Neural progenitor cell (in vitro differentiated cells): ENCODE measurements around the gene HLA-DMB. TPM values are rescaled to one million over a fixed set of nuclear protein-coding genes. Genes with fewer than 3 reads are reported as not detected.

Experiments used
- DNase-seq: peaks from one replicate; pipeline ENCODE4 v3.0.0-alpha.2; 2016; ENCODE audit warnings: low spot score
- H2AFZ ChIP-seq: fragments of 200-600 bp; sonication (generic); replicated peaks from 2 replicates; pipeline ENCODE4 v1.6.1; 2016; ENCODE audit warnings: antibody characterized with exemption
- H3F3A ChIP-seq: fragments of 200-600 bp; sonication (generic); 2 replicates; pipeline ENCODE4 v1.6.1; 2016; ENCODE audit warnings: antibody characterized with exemption, low read depth
- H3K27ac ChIP-seq: fragments of 200-600 bp; sonication (generic); 2 replicates; pipeline ENCODE4 v1.5.1; 2016; ENCODE audit warnings: mild to moderate bottlenecking
- H3K27me3 ChIP-seq: fragments of 200-600 bp; sonication (generic); 2 replicates; pipeline ENCODE4 v1.6.1; 2016; ENCODE audit warnings: mild to moderate bottlenecking, moderate library complexity
- H3K36me3 ChIP-seq: fragments of 200-600 bp; sonication (generic); 2 replicates; pipeline ENCODE4 v1.5.1; 2016
- H3K4me1 ChIP-seq: fragments of 200-600 bp; sonication (generic); 2 replicates; pipeline ENCODE4 v1.6.1; 2016; ENCODE audit warnings: mixed run types
- H3K4me2 ChIP-seq: fragments of 200-600 bp; sonication (generic); 2 replicates; pipeline ENCODE4 v1.6.1; 2016
- H3K4me3 ChIP-seq: fragments of 200-600 bp; sonication (generic); 2 replicates; pipeline ENCODE4 v1.5.1; 2016
- H3K79me2 ChIP-seq: fragments of 200-600 bp; sonication (generic); 2 replicates; pipeline ENCODE4 v1.6.1; 2016; ENCODE audit warnings: low read depth
- H3K9ac ChIP-seq: fragments of 200-600 bp; sonication (generic); 2 replicates; pipeline ENCODE4 v1.6.1; 2016
- H3K9me3 ChIP-seq: fragments of 200-600 bp; sonication (generic); 2 replicates; pipeline ENCODE4 v1.5.1; 2016; ENCODE audit warnings: low read depth
- H4K20me1 ChIP-seq: fragments of 200-600 bp; sonication (generic); 2 replicates; pipeline ENCODE4 v1.6.1; 2016; ENCODE audit warnings: low read depth
- H3K27ac Mint-ChIP-seq: 3 replicates; pipeline ENCODE4 v1.8.0; 2021; ENCODE audit warnings: mixed read lengths
- H3K27me3 Mint-ChIP-seq: 2 replicates; pipeline ENCODE4 v1.8.0; 2022; ENCODE audit warnings: low read depth, mild to moderate bottlenecking, inconsistent platforms, moderate library complexity, mixed read lengths; ENCODE audit not compliant: insufficient read depth
- H3K36me3 Mint-ChIP-seq: 3 replicates; pipeline ENCODE4 v1.8.0; 2021; ENCODE audit warnings: mixed read lengths
- H3K4me1 Mint-ChIP-seq: 3 replicates; pipeline ENCODE4 v1.8.0; 2021; ENCODE audit warnings: mixed read lengths
- H3K4me3 Mint-ChIP-seq: 3 replicates; pipeline ENCODE4 v1.8.0; 2021; ENCODE audit warnings: mild to moderate bottlenecking, moderate library complexity, mixed read lengths
- H3K9me3 Mint-ChIP-seq: 3 replicates; pipeline ENCODE4 v1.8.0; 2020; ENCODE audit warnings: mixed read lengths
- EZH2 ChIP-seq: fragments of 200-600 bp; sonication (generic); IDR thresholded peaks from 2 replicates; pipeline ENCODE4 v1.6.1; 2017; ENCODE audit warnings: antibody characterized with exemption, mild to moderate bottlenecking, moderate library complexity
- EZH2phosphoT487 ChIP-seq: fragments of 200-600 bp; sonication (generic); IDR thresholded peaks from 2 replicates; pipeline ENCODE4 v1.6.1; 2017; ENCODE audit warnings: antibody characterized with exemption
- total RNA-seq: library from RNA; depleted of rRNA; stranded (reverse); fragments of >200 nt; gene quantifications from 2 replicates; pipeline ENCODE4 v1.2.3, GENCODE V29; 2015; ENCODE audit warnings: low replicate concordance
- TF ChIP-seq, protein P1 (sequence below): fragments of 200-600 bp; sonication (generic); IDR thresholded peaks from 2 replicates; pipeline ENCODE4 v1.5.1; 2017; ENCODE audit warnings: antibody characterized with exemption, mild to moderate bottlenecking

HLA-DMB gene
- total RNA-seq, 1 donor from 2014 or later, result 4.5 TPM

DNA sequence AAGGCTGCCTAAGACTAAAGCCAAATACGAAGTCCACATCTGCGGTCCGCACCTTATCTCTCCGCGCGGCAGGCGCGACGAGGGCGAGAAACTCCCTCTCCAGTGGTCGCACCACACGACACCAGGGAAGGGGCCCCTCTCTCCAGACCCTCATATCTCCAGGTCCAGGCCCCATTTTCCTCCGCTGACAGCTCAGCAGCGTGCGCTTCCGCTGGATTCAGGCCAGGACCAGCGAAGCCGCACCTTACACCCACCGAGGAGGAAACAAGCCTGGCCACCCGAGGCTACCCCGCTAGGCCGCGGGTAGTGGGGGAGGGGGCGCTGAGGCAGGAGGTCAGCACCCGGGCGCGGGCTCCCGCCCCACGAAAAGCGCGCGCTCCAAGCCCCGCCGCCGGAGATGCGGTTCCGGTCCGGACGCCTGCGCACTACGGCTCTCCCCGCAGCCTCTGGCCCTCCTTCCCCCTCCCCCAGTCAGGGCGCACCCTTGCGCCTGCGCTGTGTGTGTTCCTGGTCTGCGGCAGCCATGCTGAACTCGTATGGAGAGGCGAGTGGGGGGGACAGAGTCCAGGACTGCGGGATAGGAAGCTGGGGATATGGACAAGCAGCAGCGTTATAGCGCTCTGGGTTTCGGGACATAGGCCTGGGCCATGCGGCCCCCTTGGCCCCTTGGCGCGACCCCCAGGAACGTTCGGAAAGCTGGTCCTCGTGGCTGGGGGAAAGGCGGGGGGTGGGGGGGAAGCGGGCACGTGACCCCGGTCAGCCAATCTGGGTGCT is 27.5 kb upstream of the HLA-DMB start, which contains the start of gene BRD2:
TSS of gene BRD2 (plus strand) at position 502 of the 774 bp plus-strand sequence. CDS start 4,305 bp downstream, outside the sequence.
- H3K36me3 Mint-ChIP-seq, result peaks cover 9% of the 10 kb centered on the region
- H3K27ac ChIP-seq, result peak within 1 kb of the TSS; percentile 100
- peaks cover 21% of the 10 kb centered on the region for H3K4me1 Mint-ChIP-seq
- H3F3A ChIP-seq, result peaks cover 53% of the 10 kb centered on the region
- peaks cover 66% of the 10 kb centered on the region for H3K79me2 ChIP-seq
- peak within 1 kb of the TSS; percentile 94 for H3K4me3 Mint-ChIP-seq
- H3K27me3 Mint-ChIP-seq, result peaks cover 11% of the 10 kb centered on the region
- H2AFZ ChIP-seq, result peak within 1 kb of the TSS; percentile 77
- H3K9me3 ChIP-seq, result no peaks in the 10 kb centered on the region
- H3K4me1 ChIP-seq, result peaks cover 10% of the 10 kb centered on the region
- H3K27ac Mint-ChIP-seq, result peak within 1 kb of the TSS; percentile 100
- H3K4me3 ChIP-seq, result peak within 1 kb of the TSS; percentile 68
- DNase-seq, result peak; percentile 98
- peaks cover 21% of the 10 kb centered on the region for H4K20me1 ChIP-seq
- no peaks in the 10 kb centered on the region for H3K36me3 ChIP-seq
- H3K4me2 ChIP-seq, result peak within 1 kb of the TSS; percentile 82
- no peaks in the 10 kb centered on the region for H3K27me3 ChIP-seq
- peak within 1 kb of the TSS; percentile 90 for H3K9ac ChIP-seq
- TF ChIP-seq EZH2phosphoT487 (no peak), EZH2 (no peak)
- TF ChIP-seq, protein P1, sequence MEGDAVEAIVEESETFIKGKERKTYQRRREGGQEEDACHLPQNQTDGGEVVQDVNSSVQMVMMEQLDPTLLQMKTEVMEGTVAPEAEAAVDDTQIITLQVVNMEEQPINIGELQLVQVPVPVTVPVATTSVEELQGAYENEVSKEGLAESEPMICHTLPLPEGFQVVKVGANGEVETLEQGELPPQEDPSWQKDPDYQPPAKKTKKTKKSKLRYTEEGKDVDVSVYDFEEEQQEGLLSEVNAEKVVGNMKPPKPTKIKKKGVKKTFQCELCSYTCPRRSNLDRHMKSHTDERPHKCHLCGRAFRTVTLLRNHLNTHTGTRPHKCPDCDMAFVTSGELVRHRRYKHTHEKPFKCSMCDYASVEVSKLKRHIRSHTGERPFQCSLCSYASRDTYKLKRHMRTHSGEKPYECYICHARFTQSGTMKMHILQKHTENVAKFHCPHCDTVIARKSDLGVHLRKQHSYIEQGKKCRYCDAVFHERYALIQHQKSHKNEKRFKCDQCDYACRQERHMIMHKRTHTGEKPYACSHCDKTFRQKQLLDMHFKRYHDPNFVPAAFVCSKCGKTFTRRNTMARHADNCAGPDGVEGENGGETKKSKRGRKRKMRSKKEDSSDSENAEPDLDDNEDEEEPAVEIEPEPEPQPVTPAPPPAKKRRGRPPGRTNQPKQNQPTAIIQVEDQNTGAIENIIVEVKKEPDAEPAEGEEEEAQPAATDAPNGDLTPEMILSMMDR, result no peak
- no peaks in the 10 kb centered on the region for H3K9me3 Mint-ChIP-seq

DNA sequence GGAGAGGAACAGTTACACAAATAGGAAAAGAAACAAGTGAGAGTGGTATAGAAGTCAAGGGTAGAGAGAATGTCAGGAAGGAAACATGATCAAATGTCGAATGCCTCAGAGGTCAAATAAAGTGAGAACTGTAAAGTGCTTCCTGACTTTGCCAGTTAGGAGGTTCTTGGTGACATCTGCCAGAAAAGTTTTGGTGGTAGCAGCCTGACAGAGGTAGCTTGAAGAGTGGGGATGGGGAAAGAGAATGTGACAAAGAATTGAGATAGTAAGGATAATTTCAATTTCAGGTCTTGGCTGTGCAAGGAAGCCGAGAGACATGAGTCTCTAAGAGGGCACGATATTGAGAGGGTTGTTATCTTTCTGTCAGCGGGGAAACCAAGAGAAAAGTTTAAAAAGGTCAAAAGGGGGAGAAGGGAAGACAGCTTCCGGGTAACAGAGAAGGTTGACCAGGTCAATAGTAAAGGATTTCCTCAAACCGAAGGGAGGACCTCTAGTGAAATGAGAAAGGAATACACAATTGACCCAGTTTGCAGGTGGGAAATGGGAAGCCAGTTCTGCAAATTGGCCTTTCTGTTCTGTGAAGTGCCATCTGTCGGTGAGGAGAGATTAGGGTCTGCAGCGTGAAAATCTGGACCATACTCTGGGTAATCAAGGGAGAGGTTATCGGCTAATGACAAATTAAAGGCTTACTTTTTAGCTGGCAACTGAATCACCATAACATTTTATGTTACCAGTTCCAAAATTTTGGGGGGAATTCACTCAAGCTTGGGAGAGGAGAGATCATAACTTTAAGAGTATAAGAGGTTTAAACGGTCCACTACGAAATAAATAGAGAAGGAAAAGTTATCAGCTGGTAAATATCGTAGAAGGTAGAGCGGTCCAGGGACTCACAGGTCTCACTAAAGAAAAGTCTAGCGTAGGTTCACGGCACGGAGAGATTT is 26.6 kb upstream of the HLA-DMB start:
- Mint-ChIP-seq H3K4me3 (peak overlapping the region; percentile 92), H3K36me3 (peaks cover 2% of the 10 kb centered on the region), H3K9me3 (no peaks in the 10 kb centered on the region), H3K27ac (peak overlapping the region; percentile 64), H3K4me1 (peaks cover 21% of the 10 kb centered on the region), H3K27me3 (peaks cover 11% of the 10 kb centered on the region)
- Histone ChIP-seq H4K20me1 (peaks cover 13% of the 10 kb centered on the region), H3K9me3 (no peaks in the 10 kb centered on the region), H3K36me3 (no peaks in the 10 kb centered on the region), H3K27ac (peak overlapping the region; percentile 100), H3K4me1 (peaks cover 10% of the 10 kb centered on the region), H3K79me2 (peaks cover 60% of the 10 kb centered on the region), H3K4me2 (peak overlapping the region; percentile 82), H2AFZ (peak overlapping the region; percentile 19), H3K27me3 (no peaks in the 10 kb centered on the region), H3F3A (peaks cover 44% of the 10 kb centered on the region), H3K9ac (peak overlapping the region; percentile 40), H3K4me3 (peak overlapping the region; percentile 68)
- DNase-seq, result peak; percentile 70
- TF ChIP-seq EZH2phosphoT487 (no peak), EZH2 (no peak)
- TF ChIP-seq, protein P1, result peak; percentile 59

DNA sequence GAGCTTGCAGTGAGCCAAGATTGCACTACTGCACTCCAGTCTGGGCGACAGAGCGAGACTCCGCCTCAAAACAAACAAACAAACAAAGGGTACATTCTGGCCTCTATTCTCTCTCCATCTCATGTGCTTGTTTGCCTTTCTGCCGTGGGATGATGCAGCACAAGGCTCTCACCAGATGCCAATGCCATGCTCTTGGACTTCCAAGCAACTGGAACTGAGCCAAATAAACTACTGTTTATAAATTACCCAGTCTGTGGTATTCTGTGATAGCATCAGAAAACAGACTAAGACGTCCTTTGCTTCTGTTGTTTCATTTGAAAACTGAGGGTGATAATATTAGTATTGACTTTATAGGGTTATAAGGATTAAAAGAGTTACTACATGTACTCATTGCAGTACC is 23.9 kb upstream of the HLA-DMB start:
- Histone ChIP-seq H3K9ac (no peak overlapping the region), H3F3A (peaks cover 20% of the 10 kb centered on the region), H2AFZ (no peak overlapping the region), H3K36me3 (no peaks in the 10 kb centered on the region), H3K9me3 (peaks cover 4% of the 10 kb centered on the region), H3K79me2 (peaks cover 54% of the 10 kb centered on the region), H3K4me3 (no peak overlapping the region), H4K20me1 (peaks cover 9% of the 10 kb centered on the region), H3K4me2 (no peak overlapping the region), H3K4me1 (peaks cover 10% of the 10 kb centered on the region), H3K27ac (no peak overlapping the region), H3K27me3 (no peaks in the 10 kb centered on the region)
- Mint-ChIP-seq H3K4me1 (peaks cover 21% of the 10 kb centered on the region), H3K9me3 (peaks cover 7% of the 10 kb centered on the region), H3K36me3 (peaks cover 3% of the 10 kb centered on the region), H3K4me3 (no peak overlapping the region), H3K27ac (no peak overlapping the region), H3K27me3 (peaks cover 3% of the 10 kb centered on the region)
- no peak for DNase-seq
- TF ChIP-seq EZH2phosphoT487 (no peak), EZH2 (no peak)
- TF ChIP-seq, protein P1, result no peak
